NCI-H146 (cell line): ENCODE data around the gene SSTR5.

Experiments
- DNase-seq: peaks from one replicate; lab custom pipeline; 2025; lab: John Stamatoyannopoulos, UW

SSTR5 gene

GRCh38 chr16:1039762-1040161 lies 32.8 kb upstream of the SSTR5 start:
- DNase-seq, result no peak

GRCh38 chr16:1040346-1040745 lies 32.2 kb upstream of the SSTR5 start:
- no peak for DNase-seq

- DNase-seq, result no peak
Measured at GRCh38 chr16:1042049-1042744, 30.4 kb upstream of the SSTR5 start.

- DNase-seq, result peak; percentile 27
Measured at GRCh38 chr16:1042866-1043265, 29.7 kb upstream of the SSTR5 start.

GRCh38 chr16:1043881-1044451 lies 28.6 kb upstream of the SSTR5 start:
- DNase-seq, result no peak

GRCh38 chr16:1044460-1045309 lies 27.9 kb upstream of the SSTR5 start:
- DNase-seq, result no peak

GRCh38 chr16:1045310-1045992 lies 27.1 kb upstream of the SSTR5 start:
- DNase-seq, result no peak

GRCh38 chr16:1045993-1046911 lies 26.3 kb upstream of the SSTR5 start:
- DNase-seq, result no peak

GRCh38 chr16:1047123-1047522 lies 25.4 kb upstream of the SSTR5 start:
- DNase-seq, result no peak

- no peak for DNase-seq
Measured at GRCh38 chr16:1047801-1048200, 24.7 kb upstream of the SSTR5 start.

GRCh38 chr16:1048442-1049112 lies 24.0 kb upstream of the SSTR5 start:
- peak; percentile 36 for DNase-seq

GRCh38 chr16:1049113-1049975 lies 23.2 kb upstream of the SSTR5 start:
- DNase-seq, result no peak

GRCh38 chr16:1049976-1050247 lies 22.6 kb upstream of the SSTR5 start:
- no peak for DNase-seq

GRCh38 chr16:1050516-1050915 lies 22.0 kb upstream of the SSTR5 start:
- no peak for DNase-seq

- no peak for DNase-seq
Measured at GRCh38 chr16:1050921-1051320, 21.6 kb upstream of the SSTR5 start.

- DNase-seq, result no peak
Measured at GRCh38 chr16:1051446-1051845, 21.1 kb upstream of the SSTR5 start.

GRCh38 chr16:1052721-1053120 lies 19.8 kb upstream of the SSTR5 start:
- DNase-seq, result no peak

- DNase-seq, result no peak
Measured at GRCh38 chr16:1053121-1053521, 19.4 kb upstream of the SSTR5 start.

- no peak for DNase-seq
Measured at GRCh38 chr16:1053700-1054368, 18.7 kb upstream of the SSTR5 start.
